Mesothelial cell of epicardium (in vitro differentiated cells): ENCODE measurements around the gene SLC16A13. TPM values are rescaled to one million over a fixed set of nuclear protein-coding genes. Genes with fewer than 3 reads are reported as not detected.

Experiments used
- DNase-seq, 2 experiments: peaks; one replicate each; pipeline ENCODE4 v3.0.0; 2021; ENCODE audit warnings: low spot score in 2 of 2; ENCODE audit not compliant: unreplicated experiment in 2 of 2
- H3K27ac Mint-ChIP-seq: 2 replicates; pipeline ENCODE4 v1.8.0; 2021; ENCODE audit warnings: mixed read lengths
- H3K27me3 Mint-ChIP-seq: 2 replicates; pipeline ENCODE4 v1.8.0; 2021; ENCODE audit warnings: low read depth, mixed read lengths
- H3K36me3 Mint-ChIP-seq: 2 replicates; pipeline ENCODE4 v1.8.0; 2021; ENCODE audit warnings: mixed read lengths
- H3K4me1 Mint-ChIP-seq: 2 replicates; pipeline ENCODE4 v1.8.0; 2021; ENCODE audit warnings: mixed read lengths
- H3K4me3 Mint-ChIP-seq: 2 replicates; pipeline ENCODE4 v1.8.0; 2021; ENCODE audit warnings: mild to moderate bottlenecking, moderate library complexity, mixed read lengths
- H3K9me3 Mint-ChIP-seq: 2 replicates; pipeline ENCODE4 v1.8.0; 2021; ENCODE audit warnings: mixed read lengths
- CTCF ChIP-seq: fragments of 200-600 bp; sonication (generic); IDR thresholded peaks from one replicate; pipeline ENCODE4 v1.5.0; 2021; ENCODE audit warnings: antibody characterized with exemption; ENCODE audit not compliant: unreplicated experiment
- total RNA-seq: library from RNA; stranded (reverse); gene quantifications from 3 replicates; pipeline ENCODE4 v1.2.1, GENCODE V29; 2021

The SLC16A13 gene
- total RNA-seq, 1 donor from 2014 or later: 10.4 TPM

GRCh38 chr17:7058831-7059447 lies 23.1 kb downstream of the SLC16A13 start:
- Mint-ChIP-seq H3K36me3 (no peaks in the 10 kb centered on the region), H3K27me3 (peaks cover 14% of the 10 kb centered on the region), H3K4me3 (no peak overlapping the region), H3K9me3 (no peaks in the 10 kb centered on the region), H3K4me1 (peaks cover 7% of the 10 kb centered on the region), H3K27ac (no peak overlapping the region)
- no peak for TF ChIP-seq CTCF
- no peak for DNase-seq

GRCh38 chr17:7060165-7060891 lies 24.5 kb downstream of the SLC16A13 start:
- no peak for DNase-seq
- Mint-ChIP-seq H3K9me3 (no peaks in the 10 kb centered on the region), H3K27ac (no peak overlapping the region), H3K36me3 (no peaks in the 10 kb centered on the region), H3K4me1 (peaks cover 7% of the 10 kb centered on the region), H3K27me3 (peaks cover 21% of the 10 kb centered on the region), H3K4me3 (no peak overlapping the region)
- no peak for TF ChIP-seq CTCF

GRCh38 chr17:7063518-7064094 lies 27.8 kb downstream of the SLC16A13 start:
- no peak for TF ChIP-seq CTCF
- H3K4me1 Mint-ChIP-seq: peaks cover 7% of the 10 kb centered on the region
- H3K27ac Mint-ChIP-seq: no peak overlapping the region
- peaks cover 2% of the 10 kb centered on the region for H3K36me3 Mint-ChIP-seq
- no peak for DNase-seq
- peaks cover 30% of the 10 kb centered on the region for H3K27me3 Mint-ChIP-seq
- H3K9me3 Mint-ChIP-seq: peaks cover 6% of the 10 kb centered on the region
- no peak overlapping the region for H3K4me3 Mint-ChIP-seq

GRCh38 chr17:7064261-7064660 lies 28.4 kb downstream of the SLC16A13 start:
- Mint-ChIP-seq H3K9me3 (peaks cover 11% of the 10 kb centered on the region), H3K4me3 (no peak overlapping the region), H3K36me3 (peaks cover 2% of the 10 kb centered on the region), H3K27me3 (peaks cover 26% of the 10 kb centered on the region), H3K27ac (no peak overlapping the region), H3K4me1 (peaks cover 6% of the 10 kb centered on the region)
- DNase-seq: no peak
- TF ChIP-seq CTCF: no peak

- H3K27me3 Mint-ChIP-seq: peaks cover 32% of the 10 kb centered on the region
- H3K4me1 Mint-ChIP-seq: no peaks in the 10 kb centered on the region
- no peak for TF ChIP-seq CTCF
- peaks cover 2% of the 10 kb centered on the region for H3K36me3 Mint-ChIP-seq
- no peak overlapping the region for H3K4me3 Mint-ChIP-seq
- no peak for DNase-seq
- H3K9me3 Mint-ChIP-seq: peaks cover 11% of the 10 kb centered on the region
- H3K27ac Mint-ChIP-seq: no peak overlapping the region
Measured at GRCh38 chr17:7067198-7067597, 31.4 kb downstream of the SLC16A13 start.
